Stimulated activated naive CD8-positive, alpha-beta T cell treated with anti-CD3 and anti-CD28 coated beads, Interleukin-15, Interleukin-2, amounts not matched to agents 100 ng/mL and 50 ng/mL, for 24 hours (primary cell): ENCODE results near the gene TMEM200B.
A peak's percentile ranks its signal among the peaks of the same experiment; 100 is the strongest.
"Not testable (repeated sequence)": the region's sequence is repeated elsewhere in the genome, so short reads cannot be mapped to it uniquely, and the experiment has no call there.

Experiments used
- H3K27ac Mint-ChIP-seq: one replicate; pipeline ENCODE4 v1.8.0; 2021; ENCODE audit warnings: mild to moderate bottlenecking, mixed read lengths
- H3K27me3 Mint-ChIP-seq: one replicate; pipeline ENCODE4 v1.8.0; 2021; ENCODE audit warnings: mixed read lengths
- H3K36me3 Mint-ChIP-seq: one replicate; pipeline ENCODE4 v1.8.0; 2021; ENCODE audit warnings: low read depth, mixed read lengths
- H3K4me1 Mint-ChIP-seq: one replicate; pipeline ENCODE4 v1.8.0; 2021; ENCODE audit warnings: low read depth, mixed read lengths
- H3K4me3 Mint-ChIP-seq: one replicate; pipeline ENCODE4 v1.8.0; 2021; ENCODE audit warnings: mild to moderate bottlenecking, mixed read lengths
- H3K9me3 Mint-ChIP-seq: one replicate; pipeline ENCODE4 v1.8.0; 2021; ENCODE audit warnings: mixed read lengths

TMEM200B gene

DNA sequence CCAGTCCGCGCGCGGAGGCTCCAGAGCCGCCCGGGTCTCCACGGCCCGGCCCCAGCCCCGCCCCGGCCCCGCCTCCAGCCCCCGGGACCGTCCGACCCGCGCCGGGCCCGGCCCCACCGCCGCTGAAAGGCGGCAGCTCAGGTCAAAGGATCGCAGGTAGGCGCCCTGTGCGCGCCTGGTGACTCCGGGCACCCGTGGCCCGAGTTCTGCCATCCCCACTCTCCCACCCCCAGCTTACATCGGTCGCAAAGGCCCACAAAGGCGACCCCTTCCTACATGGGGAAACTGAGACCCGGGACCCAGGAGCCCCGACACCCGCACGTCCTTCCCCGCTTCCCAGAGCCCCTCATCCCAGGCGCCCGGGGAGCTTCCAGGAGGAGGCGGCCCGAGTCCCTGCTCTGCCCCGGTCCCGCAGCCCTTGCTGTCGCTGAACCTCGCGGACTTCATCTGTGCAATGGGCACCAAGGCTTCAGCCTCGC, at the start of gene TMEM200B:
Gene TMEM200B (minus strand): TSS at position 17 of the 479 bp plus-strand sequence. CDS start 2,075 bp downstream, outside the sequence.
- H3K27ac Mint-ChIP-seq: peak within 1 kb of the TSS; percentile 26
- H3K4me1 Mint-ChIP-seq: peaks cover 9% of the 10 kb centered on the region
- H3K9me3 Mint-ChIP-seq: no peaks in the 10 kb centered on the region
- H3K36me3 Mint-ChIP-seq: peaks cover 4% of the 10 kb centered on the region
- H3K4me3 Mint-ChIP-seq: peak within 1 kb of the TSS; percentile 76
- peaks cover 17% of the 10 kb centered on the region for H3K27me3 Mint-ChIP-seq

DNA sequence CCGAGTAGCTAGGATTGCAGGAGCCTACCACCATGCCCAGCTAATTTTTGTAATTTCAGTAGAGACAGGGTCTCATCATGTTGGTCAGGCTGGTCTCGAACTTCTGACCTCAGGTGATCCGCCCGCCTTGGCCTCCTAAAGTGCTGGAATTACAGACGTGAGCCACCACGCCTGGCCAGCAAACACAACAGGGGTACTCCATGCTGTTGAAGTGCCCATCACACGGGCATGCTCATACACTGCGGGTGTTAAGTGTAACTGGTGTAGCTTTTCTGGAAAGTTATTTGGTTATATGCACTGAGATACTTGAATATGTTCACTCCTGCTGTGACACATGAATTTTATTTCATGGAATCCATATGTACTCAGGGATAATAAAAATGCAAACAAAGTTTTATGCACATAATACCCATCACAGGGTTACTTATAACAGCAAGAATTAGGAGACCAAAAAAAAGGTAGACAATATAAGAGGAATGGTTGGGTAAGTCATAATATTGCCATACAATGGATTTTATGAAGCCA, 48.8 kb upstream of the TMEM200B start:
- peaks cover 64% of the 10 kb centered on the region for H3K4me1 Mint-ChIP-seq
- no peaks in the 10 kb centered on the region for H3K27me3 Mint-ChIP-seq
- H3K9me3 Mint-ChIP-seq: no peaks in the 10 kb centered on the region
- peaks cover 71% of the 10 kb centered on the region for H3K36me3 Mint-ChIP-seq
- no peak overlapping the region for H3K27ac Mint-ChIP-seq
- H3K4me3 Mint-ChIP-seq: no peak overlapping the region

DNA sequence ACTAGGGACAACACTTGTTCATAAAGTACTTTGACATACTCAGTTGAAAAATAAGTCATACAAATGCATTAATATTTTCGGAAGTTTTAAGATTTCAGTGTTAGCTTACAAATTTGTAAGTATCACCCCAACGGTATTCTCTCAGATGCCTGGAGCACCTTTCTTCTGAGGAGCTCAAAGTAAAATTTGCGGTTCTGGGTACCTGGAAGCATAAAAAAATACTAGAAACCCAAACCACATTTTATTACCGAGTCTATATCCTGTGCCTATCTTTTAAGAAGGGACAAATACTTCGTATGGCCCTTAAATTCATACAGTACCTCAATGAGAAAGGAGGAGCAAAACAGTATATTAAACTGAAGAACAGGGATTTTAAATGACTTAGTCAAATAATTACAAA, 47.8 kb upstream of the TMEM200B start:
- Mint-ChIP-seq H3K27ac (no peak overlapping the region), H3K4me1 (peaks cover 60% of the 10 kb centered on the region), H3K4me3 (no peak overlapping the region), H3K9me3 (no peaks in the 10 kb centered on the region), H3K27me3 (no peaks in the 10 kb centered on the region), H3K36me3 (peaks cover 71% of the 10 kb centered on the region)

DNA sequence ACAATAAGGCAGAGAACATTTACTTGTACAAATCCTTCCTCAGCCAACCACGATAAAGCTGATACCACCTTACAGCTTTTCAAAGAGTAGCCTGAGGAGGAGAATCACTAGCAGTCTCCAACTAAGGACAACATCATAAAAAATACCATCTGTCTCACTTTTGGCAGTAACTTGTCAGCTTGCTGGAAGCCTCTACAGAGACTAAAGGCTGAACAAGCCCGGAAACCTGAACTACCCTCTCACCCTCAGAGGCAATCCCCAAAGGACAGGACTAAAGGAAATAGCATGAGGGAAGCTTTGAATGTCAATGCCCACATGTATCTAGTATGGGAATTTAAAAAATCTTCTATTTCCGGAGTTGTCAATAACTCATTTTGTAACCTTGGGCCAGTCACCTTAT, 47.4 kb upstream of the TMEM200B start:
- H3K9me3 Mint-ChIP-seq: no peaks in the 10 kb centered on the region
- peaks cover 70% of the 10 kb centered on the region for H3K36me3 Mint-ChIP-seq
- H3K27me3 Mint-ChIP-seq: no peaks in the 10 kb centered on the region
- peak overlapping the region; percentile 43 for H3K27ac Mint-ChIP-seq
- H3K4me1 Mint-ChIP-seq: peaks cover 56% of the 10 kb centered on the region
- peak overlapping the region; percentile 4 for H3K4me3 Mint-ChIP-seq

DNA sequence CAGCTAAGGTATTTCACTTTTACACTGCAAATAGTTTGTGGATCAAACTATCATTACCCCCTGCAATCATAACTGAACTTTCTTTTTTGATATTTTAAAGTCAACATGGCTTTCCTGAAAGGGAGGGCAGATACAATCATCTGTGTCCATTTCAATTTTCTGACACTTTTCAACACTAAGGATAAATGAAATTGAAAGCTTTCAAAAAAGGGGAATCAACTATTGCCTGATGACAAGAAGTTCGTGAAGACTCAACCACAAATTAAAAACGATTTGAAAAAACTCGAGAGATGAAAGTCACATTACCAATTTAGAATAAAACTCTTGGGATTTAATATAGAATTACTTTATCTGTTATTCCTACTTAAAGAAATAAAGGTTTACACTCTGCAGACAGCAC, 46.3 kb upstream of the TMEM200B start:
- H3K27ac Mint-ChIP-seq: no peak overlapping the region
- H3K4me3 Mint-ChIP-seq: no peak overlapping the region
- H3K4me1 Mint-ChIP-seq: peaks cover 61% of the 10 kb centered on the region
- no peaks in the 10 kb centered on the region for H3K9me3 Mint-ChIP-seq
- H3K27me3 Mint-ChIP-seq: no peaks in the 10 kb centered on the region
- peaks cover 77% of the 10 kb centered on the region for H3K36me3 Mint-ChIP-seq

DNA sequence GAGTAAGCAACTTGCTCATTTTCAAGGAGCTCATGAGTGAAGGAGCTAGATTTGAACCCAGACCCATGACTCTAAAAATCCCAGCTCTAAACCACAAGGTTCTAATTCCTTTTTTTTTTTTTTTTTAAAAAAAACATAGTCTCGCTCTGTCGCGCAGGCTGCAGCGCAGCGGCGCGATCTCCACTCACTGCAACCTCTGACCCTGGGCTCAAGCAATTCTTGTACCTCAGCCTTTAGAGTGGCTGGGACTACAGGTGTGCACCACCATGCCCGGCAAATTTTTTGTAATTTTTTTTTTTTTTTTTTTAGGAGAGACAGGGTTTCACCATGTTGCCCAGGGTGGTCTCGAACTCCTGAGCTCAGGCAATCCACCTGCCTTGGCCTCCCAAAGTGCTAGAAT, 44.2 kb upstream of the TMEM200B start:
- H3K27ac Mint-ChIP-seq: no peak overlapping the region
- no peaks in the 10 kb centered on the region for H3K27me3 Mint-ChIP-seq
- peaks cover 86% of the 10 kb centered on the region for H3K36me3 Mint-ChIP-seq
- H3K4me1 Mint-ChIP-seq: peaks cover 67% of the 10 kb centered on the region
- H3K9me3 Mint-ChIP-seq: no peaks in the 10 kb centered on the region
- H3K4me3 Mint-ChIP-seq: no peak overlapping the region

DNA sequence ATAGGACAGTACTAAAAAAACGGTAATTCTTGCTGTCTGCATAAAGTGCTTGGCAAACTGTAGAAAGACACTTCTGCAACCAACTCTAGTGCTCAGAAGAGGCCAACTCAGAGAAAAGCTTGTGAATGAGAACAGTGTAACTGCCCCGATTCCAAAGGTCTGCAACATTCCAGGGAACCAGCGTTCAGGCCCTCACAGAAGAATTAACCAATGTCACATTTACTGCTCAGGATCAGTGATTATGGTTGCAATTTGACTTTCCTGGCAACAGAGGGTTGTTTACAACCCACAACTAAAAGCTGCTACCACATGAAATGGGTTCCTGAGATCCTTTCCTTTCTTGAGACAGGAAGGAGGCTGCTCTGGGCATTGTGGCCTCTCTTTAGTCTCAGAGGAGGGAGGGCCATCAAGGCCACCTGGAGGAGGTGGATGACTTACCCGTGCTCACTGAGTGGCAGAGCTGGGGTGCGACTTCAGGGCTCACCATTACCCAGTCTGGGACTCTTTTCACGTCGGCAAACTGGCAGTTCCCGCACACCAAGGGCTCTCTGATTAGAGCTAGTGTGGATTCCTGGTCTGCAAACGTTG, 42.7 kb upstream of the TMEM200B start:
- Mint-ChIP-seq H3K36me3 (peaks cover 73% of the 10 kb centered on the region), H3K4me3 (no peak overlapping the region), H3K27me3 (no peaks in the 10 kb centered on the region), H3K27ac (no peak overlapping the region), H3K9me3 (no peaks in the 10 kb centered on the region), H3K4me1 (peaks cover 59% of the 10 kb centered on the region)

DNA sequence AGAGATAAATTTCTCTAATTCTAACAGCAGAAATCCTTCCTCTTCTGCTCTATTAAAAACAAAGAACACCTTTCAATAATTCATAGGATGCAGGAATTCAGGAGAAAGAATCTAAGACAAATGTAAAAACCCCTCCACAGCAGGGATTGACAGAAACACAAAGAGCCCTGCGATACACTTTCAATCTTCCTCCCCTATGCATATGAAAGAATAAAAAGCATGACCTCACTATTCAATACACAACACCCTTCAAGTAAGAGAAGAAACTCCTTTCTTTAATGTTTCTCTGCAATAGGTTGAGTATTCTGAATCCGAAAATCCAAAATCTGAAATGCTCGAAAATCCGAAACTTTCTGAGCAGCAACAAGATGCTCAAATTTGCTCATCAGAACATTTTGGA, 40.9 kb upstream of the TMEM200B start:
- no peaks in the 10 kb centered on the region for H3K27me3 Mint-ChIP-seq
- H3K27ac Mint-ChIP-seq: no peak overlapping the region
- H3K4me3 Mint-ChIP-seq: no peak overlapping the region
- H3K9me3 Mint-ChIP-seq: no peaks in the 10 kb centered on the region
- H3K36me3 Mint-ChIP-seq: peaks cover 68% of the 10 kb centered on the region
- H3K4me1 Mint-ChIP-seq: peaks cover 45% of the 10 kb centered on the region

DNA sequence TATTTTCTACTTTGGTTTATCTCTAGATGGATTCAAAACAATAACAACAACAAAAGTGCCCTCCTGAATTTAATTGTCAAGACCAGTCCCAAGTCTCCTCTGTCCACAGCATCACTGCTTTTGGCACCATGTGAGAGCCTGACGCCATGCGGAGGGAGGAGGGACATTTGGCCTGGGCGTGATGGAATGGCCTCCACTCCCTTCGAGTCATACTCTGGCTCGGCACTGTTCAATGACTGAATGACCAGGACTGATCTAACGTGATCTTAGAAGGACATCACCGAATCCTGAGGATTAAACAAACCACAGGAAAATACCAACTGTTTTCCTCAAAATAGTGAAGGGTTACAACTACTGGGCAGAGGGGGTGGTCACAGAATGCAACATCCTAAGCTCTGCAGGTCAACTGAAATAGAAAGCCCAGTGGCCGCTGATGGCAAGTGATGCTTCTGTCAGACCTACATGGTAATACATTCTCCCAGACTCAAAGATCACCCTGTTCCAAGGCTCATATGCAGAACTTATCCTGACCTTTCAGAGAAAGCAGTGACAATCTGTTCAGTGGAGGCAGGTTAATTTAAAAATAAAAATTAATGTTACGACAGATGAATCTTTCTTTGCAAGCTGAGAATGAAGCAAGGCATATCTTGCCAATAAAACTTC, 38.9 kb upstream of the TMEM200B start:
- Mint-ChIP-seq H3K27ac (no peak overlapping the region), H3K36me3 (peaks cover 70% of the 10 kb centered on the region), H3K27me3 (no peaks in the 10 kb centered on the region), H3K4me3 (no peak overlapping the region), H3K9me3 (no peaks in the 10 kb centered on the region), H3K4me1 (peaks cover 35% of the 10 kb centered on the region)

DNA sequence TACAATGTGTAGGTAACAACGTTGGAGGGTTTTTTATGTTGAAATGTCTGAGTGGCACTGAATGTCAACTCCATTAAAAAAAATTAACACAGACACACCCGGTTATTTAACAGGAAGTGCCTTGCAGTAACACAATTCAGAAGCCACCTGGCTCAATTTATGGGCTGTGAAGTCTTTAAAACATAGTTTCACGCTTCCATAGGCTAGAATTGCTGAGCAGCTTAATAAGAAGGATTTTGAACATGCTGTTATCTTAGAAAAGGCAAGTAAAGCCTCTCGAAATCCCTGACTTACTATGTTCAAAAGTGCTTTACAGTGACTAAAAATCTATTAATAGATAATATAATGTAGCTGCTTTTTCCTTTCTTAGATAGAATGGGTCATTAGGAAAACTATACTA, 38.3 kb upstream of the TMEM200B start:
- H3K36me3 Mint-ChIP-seq: peaks cover 70% of the 10 kb centered on the region
- no peak overlapping the region for H3K27ac Mint-ChIP-seq
- H3K4me1 Mint-ChIP-seq: peaks cover 34% of the 10 kb centered on the region

DNA sequence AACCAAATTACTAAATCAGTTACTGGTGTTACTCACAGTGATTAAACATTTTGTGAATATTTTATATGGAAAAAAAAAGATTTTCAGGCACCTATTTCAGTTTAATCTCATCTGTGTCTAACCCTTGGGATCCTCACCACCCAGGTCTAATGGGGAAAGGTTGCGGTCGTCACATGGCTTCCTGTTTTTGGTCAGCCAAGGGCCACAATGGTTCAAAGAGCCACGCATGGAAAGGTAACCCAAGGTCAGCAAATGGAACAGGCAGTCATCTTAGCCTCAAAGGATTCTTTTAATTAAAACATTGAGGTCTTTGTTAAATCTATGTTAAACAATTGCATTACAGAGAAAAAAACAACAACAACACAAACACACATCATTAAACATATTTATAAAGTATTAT, 36.1 kb upstream of the TMEM200B start:
- no peaks in the 10 kb centered on the region for H3K9me3 Mint-ChIP-seq
- H3K4me1 Mint-ChIP-seq: peaks cover 22% of the 10 kb centered on the region
- peaks cover 61% of the 10 kb centered on the region for H3K36me3 Mint-ChIP-seq
- H3K27me3 Mint-ChIP-seq: no peaks in the 10 kb centered on the region
- H3K4me3 Mint-ChIP-seq: no peak overlapping the region
- no peak overlapping the region for H3K27ac Mint-ChIP-seq

More for the DNA sequence above, 38.3 kb upstream of the TMEM200B start:
- no peak overlapping the region for H3K4me3 Mint-ChIP-seq
- no peaks in the 10 kb centered on the region for H3K27me3 Mint-ChIP-seq
- H3K9me3 Mint-ChIP-seq: no peaks in the 10 kb centered on the region

DNA sequence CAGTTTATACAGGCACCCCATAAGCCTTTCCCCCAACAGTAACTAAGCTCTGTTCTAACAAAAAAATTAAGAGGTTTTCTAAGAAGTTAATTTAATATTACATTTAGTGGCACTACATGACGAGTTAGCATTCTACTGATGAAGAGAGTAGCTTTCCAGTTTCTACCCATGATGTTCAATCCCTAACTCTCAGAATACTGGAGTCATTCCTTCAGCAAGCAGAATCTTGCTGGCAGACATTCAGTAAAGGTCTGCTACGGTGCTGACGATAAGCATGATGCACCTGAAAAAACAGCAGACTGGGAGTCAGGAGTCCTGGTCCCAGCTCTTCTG, 33.5 kb upstream of the TMEM200B start:
- Mint-ChIP-seq H3K4me3 (no peak overlapping the region), H3K36me3 (peaks cover 64% of the 10 kb centered on the region), H3K27ac (no peak overlapping the region), H3K4me1 (peaks cover 5% of the 10 kb centered on the region), H3K27me3 (no peaks in the 10 kb centered on the region), H3K9me3 (no peaks in the 10 kb centered on the region)

DNA sequence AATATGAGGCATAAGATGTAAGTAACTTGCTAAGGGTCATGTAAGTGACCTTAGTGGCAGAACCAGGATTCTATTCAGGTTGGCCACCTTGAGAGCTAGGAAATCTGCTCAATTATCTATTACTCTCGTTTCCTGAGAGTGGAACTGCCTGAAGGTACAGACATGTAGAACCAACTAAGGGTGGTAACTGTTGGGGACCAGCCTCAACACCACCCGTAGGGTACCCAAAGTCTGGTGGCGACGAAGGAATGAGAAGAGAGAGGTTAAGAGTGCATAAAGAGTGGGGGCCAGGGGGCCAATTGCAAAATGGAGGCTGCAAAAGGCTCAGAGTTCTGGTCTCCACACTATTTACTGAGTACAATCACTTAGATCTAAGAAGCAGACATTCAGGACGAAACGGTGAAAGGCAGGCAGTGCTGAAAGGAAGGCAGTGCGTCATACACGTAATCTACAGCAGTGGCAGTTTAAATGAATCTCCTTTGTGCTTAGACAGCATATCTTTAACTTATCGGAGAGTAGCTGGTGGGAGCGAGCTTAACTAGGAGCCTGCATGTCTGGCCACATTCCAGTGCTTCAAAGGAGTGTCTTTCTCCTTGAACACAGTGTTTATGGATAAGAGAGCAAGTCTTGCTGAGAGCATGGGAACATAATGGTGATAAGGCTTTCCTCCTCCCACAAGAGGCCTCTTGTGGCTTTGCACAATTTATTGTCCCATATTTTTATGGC, 33.0 kb upstream of the TMEM200B start:
- peak overlapping the region; percentile 53 for H3K27ac Mint-ChIP-seq
- H3K36me3 Mint-ChIP-seq: peaks cover 69% of the 10 kb centered on the region

DNA sequence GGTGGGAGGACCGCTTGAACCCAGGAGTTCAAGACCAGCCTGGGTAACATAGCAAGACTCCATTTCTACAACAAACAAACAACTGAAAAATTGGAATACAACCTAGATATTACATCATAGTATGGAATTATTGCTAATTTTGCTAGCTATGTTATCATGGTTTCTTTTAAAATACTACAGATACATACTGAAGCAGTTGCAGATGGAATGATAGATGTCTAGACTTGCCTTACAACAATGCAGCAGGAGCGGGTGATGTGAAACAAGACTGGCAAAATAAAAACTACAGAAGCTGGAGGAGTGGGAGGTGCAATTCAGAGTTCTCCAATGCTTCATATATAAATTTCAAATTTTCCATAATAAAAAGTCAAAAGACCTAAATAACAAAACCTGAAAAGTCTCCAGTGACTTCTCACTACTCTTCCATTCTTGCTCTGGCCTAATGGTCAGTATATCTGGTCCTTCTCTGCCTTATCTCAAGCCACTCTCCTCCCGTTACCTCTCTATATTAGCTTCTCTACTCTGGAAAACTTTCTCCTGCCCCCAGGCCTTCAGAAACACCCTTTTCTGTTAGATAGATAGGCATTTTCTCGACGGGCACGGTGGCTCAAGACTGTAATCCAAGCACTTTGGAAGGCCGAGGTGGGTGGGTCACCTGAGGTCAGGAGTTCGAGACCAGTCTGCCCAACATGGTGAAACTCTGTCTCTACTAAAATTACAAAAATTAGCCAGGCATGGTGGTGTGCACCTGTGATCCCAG, 28.5 kb upstream of the TMEM200B start:
- no peaks in the 10 kb centered on the region for H3K27me3 Mint-ChIP-seq
- no peaks in the 10 kb centered on the region for H3K9me3 Mint-ChIP-seq
- peaks cover 79% of the 10 kb centered on the region for H3K36me3 Mint-ChIP-seq
- H3K4me1 Mint-ChIP-seq: no peaks in the 10 kb centered on the region
- H3K4me3 Mint-ChIP-seq: no peak overlapping the region
- H3K27ac Mint-ChIP-seq: no peak overlapping the region

More for the DNA sequence above, 33.0 kb upstream of the TMEM200B start:
- H3K4me3 Mint-ChIP-seq: no peak overlapping the region
- peaks cover 5% of the 10 kb centered on the region for H3K4me1 Mint-ChIP-seq
- H3K27me3 Mint-ChIP-seq: no peaks in the 10 kb centered on the region
- no peaks in the 10 kb centered on the region for H3K9me3 Mint-ChIP-seq

DNA sequence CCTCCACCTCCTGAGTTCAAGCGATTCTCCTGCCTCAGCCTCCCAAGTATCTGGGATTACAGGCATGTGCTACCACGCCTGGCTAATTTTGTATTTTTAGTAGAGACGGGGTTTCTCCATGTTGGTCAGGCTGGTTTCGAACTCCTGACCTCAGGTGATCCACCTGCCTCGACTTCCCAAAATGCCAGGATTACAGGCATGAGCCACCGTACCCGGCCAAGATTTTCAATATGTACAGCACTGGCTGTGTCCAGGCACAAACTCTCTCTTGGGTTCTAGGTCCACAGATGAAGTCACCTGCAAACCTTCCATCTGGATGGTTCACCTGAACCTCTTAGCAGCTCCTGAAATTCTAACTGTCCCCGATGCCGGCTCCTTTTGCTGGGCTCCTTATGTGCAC, 26.6 kb upstream of the TMEM200B start:
- H3K36me3 Mint-ChIP-seq: peaks cover 88% of the 10 kb centered on the region
- not testable (repeated sequence) for H3K27ac Mint-ChIP-seq, H3K4me3 Mint-ChIP-seq, H3K4me1 Mint-ChIP-seq, H3K27me3 Mint-ChIP-seq, H3K9me3 Mint-ChIP-seq
